Activated T-helper 17 cell treated with anti-CD3 and anti-CD28 coated beads, Interleukin-2, amount 50 U/mL, for 72 hours (primary cell): Measurements from ENCODE around the gene SLC35A3. TPM values are rescaled to one million over a fixed set of nuclear protein-coding genes. Genes with fewer than 3 reads are reported as not detected.
"Not testable (repeated sequence)": the region's sequence is repeated elsewhere in the genome, so short reads cannot be mapped to it uniquely, and the experiment has no call there.

Experiments
- ATAC-seq: fragments of 150-1000 bp; cut with Tn5 transposase; replicated peaks from 2 replicates; pipeline ENCODE4 v1.10.0; 2021; ENCODE audit warnings: mild to moderate bottlenecking, moderate library complexity
- H3K27ac Mint-ChIP-seq: one replicate; pipeline ENCODE4 v1.8.0; 2022; ENCODE audit warnings: mixed read lengths
- H3K27me3 Mint-ChIP-seq: one replicate; pipeline ENCODE4 v1.8.0; 2022; ENCODE audit warnings: mixed read lengths
- H3K36me3 Mint-ChIP-seq: one replicate; pipeline ENCODE4 v1.8.0; 2022; ENCODE audit warnings: low read depth, mild to moderate bottlenecking, mixed read lengths
- H3K4me1 Mint-ChIP-seq: one replicate; pipeline ENCODE4 v1.8.0; 2022; ENCODE audit warnings: mixed read lengths
- H3K4me3 Mint-ChIP-seq: one replicate; pipeline ENCODE4 v1.8.0; 2022; ENCODE audit warnings: mild to moderate bottlenecking, mixed read lengths
- H3K9me3 Mint-ChIP-seq: one replicate; pipeline ENCODE4 v1.8.0; 2022; ENCODE audit warnings: mixed read lengths
- total RNA-seq, 2 donors: library from RNA; stranded (reverse); gene quantifications; one replicate each; pipeline ENCODE4 v1.2.3, GENCODE V29; 2022

SLC35A3 gene
- total RNA-seq, 2 donors from 2014 or later = 10.1 to 16.5 TPM

- Mint-ChIP-seq H3K9me3 (no peaks in the 10 kb centered on the region), H3K4me1 (peaks cover 14% of the 10 kb centered on the region), H3K36me3 (peaks cover 61% of the 10 kb centered on the region), H3K27ac (peak overlapping the region; percentile 80), H3K4me3 (peak overlapping the region; percentile 85), H3K27me3 (no peaks in the 10 kb centered on the region)
- no peak for ATAC-seq
Measured at GRCh38 chr1:100035214-100035613, 65.4 kb downstream of the SLC35A3 start.

DNA sequence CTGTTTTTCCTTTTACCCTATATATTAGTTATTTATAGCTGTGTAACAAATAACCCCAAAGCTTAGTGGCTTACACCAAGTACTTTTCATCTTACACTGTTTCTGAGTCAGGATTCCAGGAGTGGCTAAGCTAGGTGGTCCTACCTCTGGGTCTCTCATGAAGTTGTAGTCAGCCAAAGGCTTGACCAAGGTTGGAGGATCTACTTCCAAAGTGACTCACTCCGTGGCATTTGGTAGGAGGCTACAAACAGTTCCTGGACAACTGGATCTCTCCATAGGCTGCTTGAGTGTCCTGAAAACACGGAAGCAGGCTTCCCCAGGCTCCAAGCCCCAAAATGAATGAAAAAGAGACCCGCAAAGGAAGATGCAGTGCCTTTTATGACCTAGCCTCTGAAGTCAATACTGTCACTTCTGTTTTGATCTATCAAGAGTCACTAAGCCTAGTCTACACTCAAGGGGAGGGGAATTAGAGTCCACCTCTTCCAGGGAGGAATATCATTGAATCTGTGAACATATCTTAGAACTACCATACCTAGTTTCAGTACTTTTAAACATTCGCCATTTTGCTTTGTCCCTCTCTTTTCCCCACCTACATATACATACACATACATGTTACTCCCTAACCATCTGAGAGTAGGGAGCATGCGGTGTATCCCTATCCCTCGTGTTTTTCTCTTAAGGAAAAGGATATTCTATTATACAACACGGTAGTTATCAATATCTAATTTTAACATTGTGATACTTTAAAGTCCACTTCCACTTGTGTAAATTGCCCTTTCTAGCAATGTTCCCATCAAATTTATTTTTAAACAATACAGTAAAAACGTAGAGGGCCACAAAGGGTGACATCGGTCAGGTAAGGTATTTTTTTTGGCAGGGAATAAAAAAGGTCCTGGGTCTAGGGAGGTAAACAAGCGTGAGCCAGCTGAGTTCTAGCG, 67.2 kb downstream of the SLC35A3 start:
- Mint-ChIP-seq H3K4me3 (peak overlapping the region; percentile 85), H3K27me3 (no peaks in the 10 kb centered on the region), H3K36me3 (peaks cover 73% of the 10 kb centered on the region), H3K4me1 (peaks cover 21% of the 10 kb centered on the region), H3K9me3 (no peaks in the 10 kb centered on the region), H3K27ac (peak overlapping the region; percentile 96)
- ATAC-seq = no peak

DNA sequence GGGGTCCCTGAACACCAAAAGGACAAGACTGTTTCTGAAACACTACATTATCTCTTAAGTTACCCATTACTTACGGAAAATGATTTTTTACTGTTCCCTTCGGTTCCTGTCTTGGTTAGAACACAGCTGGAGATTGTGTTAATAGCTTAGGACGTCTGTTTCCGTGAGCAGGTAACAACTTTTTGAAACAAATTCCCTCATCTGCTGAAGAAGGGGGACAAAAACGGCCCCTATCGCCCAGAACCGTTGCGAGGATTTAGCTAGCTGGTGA, 67.8 kb downstream of the SLC35A3 start:
- peak overlapping the region; percentile 85 for H3K4me3 Mint-ChIP-seq
- peaks cover 77% of the 10 kb centered on the region for H3K36me3 Mint-ChIP-seq
- no peaks in the 10 kb centered on the region for H3K27me3 Mint-ChIP-seq

GRCh38 chr1:100037927-100038659, 68.3 kb downstream of the SLC35A3 start:
- Mint-ChIP-seq H3K27me3 (no peaks in the 10 kb centered on the region), H3K4me1 (peaks cover 28% of the 10 kb centered on the region), H3K27ac (peak overlapping the region; percentile 96), H3K4me3 (peak overlapping the region; percentile 85), H3K9me3 (no peaks in the 10 kb centered on the region), H3K36me3 (peaks cover 82% of the 10 kb centered on the region)
- ATAC-seq = peak; percentile 85

More for the DNA sequence above, 67.8 kb downstream of the SLC35A3 start:
- Mint-ChIP-seq H3K4me1 (peaks cover 24% of the 10 kb centered on the region), H3K9me3 (no peaks in the 10 kb centered on the region), H3K27ac (peak overlapping the region; percentile 96)
- no peak for ATAC-seq

DNA sequence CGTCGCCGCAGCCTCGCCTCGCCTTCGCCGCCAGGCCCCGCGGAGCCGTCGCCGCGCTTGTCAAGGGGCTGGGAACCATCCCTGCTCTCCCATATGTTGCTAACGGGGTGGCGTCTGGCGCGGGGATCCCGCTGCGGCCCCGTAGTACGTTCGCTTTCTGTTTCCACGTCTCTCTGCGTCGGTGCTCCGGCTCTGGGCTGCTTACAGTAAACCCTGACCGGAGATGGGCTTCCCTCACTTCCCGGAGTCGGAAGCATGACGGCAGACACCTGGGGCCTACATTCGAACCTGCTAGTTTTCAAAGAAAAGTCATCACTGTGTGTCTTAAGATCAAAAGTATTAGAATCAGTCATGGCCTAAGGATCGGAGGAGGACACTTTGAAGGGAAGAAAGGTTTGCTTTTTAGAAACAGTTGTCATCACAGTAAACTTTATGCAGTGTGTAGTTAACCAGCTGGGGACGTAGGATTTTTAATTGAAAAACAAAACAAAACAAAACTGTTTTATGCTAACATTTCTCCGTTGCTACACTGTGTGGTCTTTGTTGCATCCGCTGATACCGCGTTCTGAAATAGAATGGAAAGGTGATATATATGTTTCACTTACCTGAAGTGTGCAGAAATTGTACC, 69.0 kb downstream of the SLC35A3 start:
- Mint-ChIP-seq H3K4me3 (peak overlapping the region; percentile 85), H3K4me1 (peaks cover 31% of the 10 kb centered on the region), H3K36me3 (peaks cover 89% of the 10 kb centered on the region), H3K27ac (peak overlapping the region; percentile 96), H3K9me3 (no peaks in the 10 kb centered on the region), H3K27me3 (no peaks in the 10 kb centered on the region)
- peak; percentile 79 for ATAC-seq

- no peaks in the 10 kb centered on the region for H3K27me3 Mint-ChIP-seq
- H3K4me1 Mint-ChIP-seq = peaks cover 39% of the 10 kb centered on the region
- no peak for ATAC-seq
- peaks cover 92% of the 10 kb centered on the region for H3K36me3 Mint-ChIP-seq
- peak overlapping the region; percentile 96 for H3K27ac Mint-ChIP-seq
- no peaks in the 10 kb centered on the region for H3K9me3 Mint-ChIP-seq
- peak overlapping the region; percentile 85 for H3K4me3 Mint-ChIP-seq
Measured at GRCh38 chr1:100039591-100039990, 69.8 kb downstream of the SLC35A3 start.

DNA sequence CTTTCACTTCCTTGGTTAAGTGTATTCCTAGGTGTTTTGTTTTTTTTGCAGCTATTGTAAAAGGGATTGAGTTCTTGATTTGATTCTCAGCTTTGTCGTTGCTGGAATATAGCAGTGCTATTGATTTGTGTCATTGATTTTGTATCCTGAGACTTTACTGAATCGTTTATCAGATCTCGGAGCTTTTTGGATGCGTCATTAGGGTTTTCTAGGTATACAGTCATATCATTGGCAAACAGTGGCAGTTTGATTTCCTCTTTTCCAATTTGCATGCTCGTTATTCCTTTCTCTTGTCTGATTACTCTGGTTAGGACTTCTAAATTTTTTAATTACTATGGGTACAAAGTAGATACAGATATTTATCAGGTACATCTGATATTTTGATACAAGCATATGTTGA, 75.4 kb downstream of the SLC35A3 start:
- Mint-ChIP-seq H3K27me3 (no peaks in the 10 kb centered on the region), H3K9me3 (no peaks in the 10 kb centered on the region), H3K36me3 (peaks cover 78% of the 10 kb centered on the region), H3K4me3 (peak overlapping the region; percentile 76), H3K4me1 (peaks cover 61% of the 10 kb centered on the region), H3K27ac (peak overlapping the region; percentile 16)
- ATAC-seq = no peak

GRCh38 chr1:100047235-100047708, 77.5 kb downstream of the SLC35A3 start:
- peak overlapping the region; percentile 76 for H3K4me3 Mint-ChIP-seq
- H3K27ac Mint-ChIP-seq = peak overlapping the region; percentile 86
- not testable (repeated sequence) for H3K9me3 Mint-ChIP-seq, H3K27me3 Mint-ChIP-seq, ATAC-seq
- peaks cover 82% of the 10 kb centered on the region for H3K36me3 Mint-ChIP-seq
- peaks cover 52% of the 10 kb centered on the region for H3K4me1 Mint-ChIP-seq

- no peaks in the 10 kb centered on the region for H3K27me3 Mint-ChIP-seq
- H3K36me3 Mint-ChIP-seq = peaks cover 76% of the 10 kb centered on the region
- ATAC-seq = no peak
- H3K4me3 Mint-ChIP-seq = peak overlapping the region; percentile 76
- peaks cover 37% of the 10 kb centered on the region for H3K4me1 Mint-ChIP-seq
- peak overlapping the region; percentile 56 for H3K27ac Mint-ChIP-seq
- H3K9me3 Mint-ChIP-seq = no peaks in the 10 kb centered on the region
Measured at GRCh38 chr1:100050139-100050538, 80.3 kb downstream of the SLC35A3 start.

DNA sequence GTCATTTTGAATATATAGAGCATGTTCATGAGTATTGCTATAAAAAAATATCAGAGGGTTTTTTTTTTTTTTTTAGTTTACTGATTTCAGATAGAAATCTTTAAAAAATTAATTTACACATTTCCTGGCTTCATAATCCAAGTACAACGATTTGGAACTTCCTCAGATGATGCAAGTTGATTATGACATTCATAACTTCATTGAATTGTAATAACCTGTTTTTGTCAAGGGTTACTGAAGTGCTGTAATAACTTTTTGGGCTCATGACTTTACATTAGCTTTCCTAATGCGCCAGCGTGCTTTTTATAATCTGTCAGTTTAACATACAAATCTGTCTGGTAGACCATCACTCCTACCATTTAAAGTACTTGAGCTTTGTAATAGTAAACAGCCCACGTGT, 81.6 kb downstream of the SLC35A3 start:
- Mint-ChIP-seq H3K4me3 (no peak overlapping the region), H3K9me3 (no peaks in the 10 kb centered on the region), H3K36me3 (peaks cover 86% of the 10 kb centered on the region), H3K27ac (no peak overlapping the region), H3K27me3 (no peaks in the 10 kb centered on the region), H3K4me1 (peaks cover 33% of the 10 kb centered on the region)
- no peak for ATAC-seq

GRCh38 chr1:100051893-100052292, 82.1 kb downstream of the SLC35A3 start:
- H3K4me1 Mint-ChIP-seq = peaks cover 28% of the 10 kb centered on the region
- H3K27ac Mint-ChIP-seq = no peak overlapping the region
- H3K36me3 Mint-ChIP-seq = peaks cover 86% of the 10 kb centered on the region
- no peak overlapping the region for H3K4me3 Mint-ChIP-seq
- no peaks in the 10 kb centered on the region for H3K9me3 Mint-ChIP-seq
- no peak for ATAC-seq
- H3K27me3 Mint-ChIP-seq = no peaks in the 10 kb centered on the region

GRCh38 chr1:100053119-100053518, 83.3 kb downstream of the SLC35A3 start:
- Mint-ChIP-seq H3K36me3 (peaks cover 91% of the 10 kb centered on the region), H3K27ac (peak overlapping the region; percentile 48), H3K4me1 (peaks cover 25% of the 10 kb centered on the region), H3K9me3 (no peaks in the 10 kb centered on the region), H3K4me3 (no peak overlapping the region), H3K27me3 (no peaks in the 10 kb centered on the region)
- ATAC-seq = no peak

DNA sequence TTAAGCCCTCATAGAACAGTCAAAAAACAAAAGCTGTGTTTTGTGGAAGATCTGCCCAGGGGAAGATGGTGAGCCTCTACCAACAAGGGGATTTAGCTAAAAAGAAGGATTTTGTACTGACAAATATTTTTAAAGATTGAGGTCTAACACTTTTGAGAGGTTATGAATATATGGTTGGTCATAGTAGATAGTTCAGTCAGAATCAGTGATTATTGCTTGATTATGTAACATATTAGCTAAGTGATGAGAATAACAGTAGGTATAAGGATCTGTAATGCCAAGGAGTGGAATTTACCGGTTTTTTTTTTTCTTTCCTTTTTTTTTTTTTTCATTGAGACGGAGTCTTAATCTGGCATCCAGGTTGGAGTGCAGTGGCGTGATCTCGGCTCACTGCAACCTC, 83.9 kb downstream of the SLC35A3 start:
- Mint-ChIP-seq H3K27ac (peak overlapping the region; percentile 48), H3K9me3 (no peaks in the 10 kb centered on the region), H3K36me3 (peaks cover 91% of the 10 kb centered on the region)

DNA sequence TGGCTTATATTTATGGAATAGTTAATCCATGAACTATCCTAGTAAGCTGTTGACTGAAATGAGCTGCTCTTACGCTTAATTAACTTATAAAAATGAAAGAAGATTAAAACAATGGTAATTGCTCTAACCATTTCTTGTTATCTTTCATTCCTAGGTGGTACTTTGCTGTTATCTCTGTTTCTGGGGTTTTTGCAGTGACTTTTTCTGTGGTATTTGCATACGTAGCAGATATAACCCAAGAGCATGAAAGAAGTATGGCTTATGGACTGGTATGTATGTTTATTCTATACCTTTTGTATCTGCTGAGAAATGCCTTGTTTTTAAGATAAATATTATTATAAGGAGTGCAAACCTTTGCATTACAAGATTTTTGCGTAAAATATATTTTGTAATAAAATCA, 91.9 kb downstream of the SLC35A3 start:
- Mint-ChIP-seq H3K4me3 (no peak overlapping the region), H3K9me3 (no peaks in the 10 kb centered on the region), H3K36me3 (peaks cover 100% of the 10 kb centered on the region), H3K27me3 (no peaks in the 10 kb centered on the region), H3K4me1 (peaks cover 7% of the 10 kb centered on the region), H3K27ac (no peak overlapping the region)
- no peak for ATAC-seq

More for the DNA sequence above, 83.9 kb downstream of the SLC35A3 start:
- Mint-ChIP-seq H3K27me3 (no peaks in the 10 kb centered on the region), H3K4me1 (peaks cover 19% of the 10 kb centered on the region), H3K4me3 (no peak overlapping the region)
- ATAC-seq = no peak
